IMR-90 (cell line): ENCODE results near the gene TENM3. TPM values are rescaled to one million over a fixed set of nuclear protein-coding genes. Genes with fewer than 3 reads are reported as not detected.

Source experiments
- ATAC-seq: fragments of 200-7000 bp; cut with Tn5 transposase; 2 replicates; pipeline ENCODE4 v1.9.1; 2020; ENCODE audit warnings: low read depth, mild to moderate bottlenecking, moderate library complexity
- BruUV-seq: library from RNA; stranded (reverse); fragments of 400-500 nt; replicated peaks from 2 replicates; lab custom pipeline; 2021; lab: Mats Ljungman, UMichigan
- CTCF ChIA-PET: fragments of 300-600 bp; formaldehyde crosslinking; extraction: SDS; loops from one replicate; lab custom pipeline; 2021; ENCODE audit warnings: antibody characterized with exemption; lab: Yijun Ruan, JAX
- POLR2A ChIA-PET: fragments of 300-600 bp; sonication (Branson Sonifier 250); formaldehyde crosslinking; loops from one replicate; lab custom pipeline; 2022; ENCODE audit warnings: antibody characterized with exemption; ENCODE audit not compliant: unreplicated experiment; lab: Charles Lee
- DNase-seq: peaks from one replicate; pipeline ENCODE4 v3.0.0; 2013
- H2AFZ ChIP-seq: replicated peaks from 2 replicates; pipeline ENCODE3; 2013; ENCODE audit warnings: low read length, mild to moderate bottlenecking; ENCODE audit not compliant: poor library complexity
- H2AK5ac ChIP-seq: 2 replicates; pipeline ENCODE4 v1.6.1; 2013; ENCODE audit warnings: low read depth, low read length, inconsistent platforms
- H2AK9ac ChIP-seq: replicated peaks from 2 replicates; pipeline ENCODE3; 2013; ENCODE audit warnings: mild to moderate bottlenecking, low read depth, low read length, moderate library complexity; ENCODE audit not compliant: poor library complexity
- H2BK120ac ChIP-seq: 2 replicates; pipeline ENCODE4 v1.6.1; 2013; ENCODE audit warnings: low read depth, low read length, inconsistent platforms
- H2BK15ac ChIP-seq: 3 replicates; pipeline ENCODE4 v1.6.1; 2013; ENCODE audit warnings: low read depth, low read length, inconsistent platforms
- H2BK20ac ChIP-seq: 2 replicates; pipeline ENCODE4 v1.6.1; 2013; ENCODE audit warnings: low read depth, mild to moderate bottlenecking, inconsistent platforms, low read length, moderate library complexity
- H2BK5ac ChIP-seq: 2 replicates; pipeline ENCODE4 v1.6.1; 2013; ENCODE audit warnings: mild to moderate bottlenecking, low read depth, low read length, inconsistent platforms; ENCODE audit not compliant: poor library complexity, severe bottlenecking
- H3K14ac ChIP-seq: replicated peaks from 2 replicates; pipeline ENCODE4 v1.6.1; 2013; ENCODE audit warnings: low read depth, low read length, inconsistent platforms
- H3K18ac ChIP-seq: 2 replicates; pipeline ENCODE4 v1.6.1; 2013; ENCODE audit warnings: low read depth, low read length, control low read depth
- H3K23ac ChIP-seq: 2 replicates; pipeline ENCODE4 v1.6.1; 2013; ENCODE audit warnings: low read depth, low read length, inconsistent platforms
- H3K27ac ChIP-seq: 2 replicates; pipeline ENCODE4 v1.5.1; 2013; ENCODE audit warnings: mild to moderate bottlenecking, control low read depth, low read length; ENCODE audit not compliant: insufficient read depth
- H3K27me3 ChIP-seq: 2 replicates; pipeline ENCODE4 v1.6.1; 2013; ENCODE audit warnings: low read length; ENCODE audit not compliant: control insufficient read depth, insufficient read depth
- H3K36me3 ChIP-seq: 2 replicates; pipeline ENCODE4 v1.6.1; 2013; ENCODE audit warnings: low read length, mixed read lengths; ENCODE audit not compliant: control insufficient read depth, insufficient read depth
- H3K4ac ChIP-seq: 2 replicates; pipeline ENCODE4 v1.6.1; 2013; ENCODE audit warnings: low read depth, low read length, inconsistent platforms
- H3K4me1 ChIP-seq: 2 replicates; pipeline ENCODE4 v1.6.1; 2013; ENCODE audit warnings: low read length, mixed read lengths; ENCODE audit not compliant: control insufficient read depth, insufficient read depth
- H3K4me2 ChIP-seq: 2 replicates; pipeline ENCODE4 v1.6.1; 2013; ENCODE audit warnings: low read depth, mild to moderate bottlenecking, control low read depth, low read length, moderate library complexity
- H3K4me3 ChIP-seq: 2 replicates; pipeline ENCODE4 v1.5.1; 2013; ENCODE audit warnings: low read depth, mild to moderate bottlenecking, control low read depth, low read length, moderate library complexity; ENCODE audit not compliant: insufficient read depth
- H3K56ac ChIP-seq: 2 replicates; pipeline ENCODE4 v1.6.1; 2013; ENCODE audit warnings: low read length, inconsistent platforms; ENCODE audit not compliant: insufficient read depth; ENCODE audit errors: extremely low read depth
- H3K79me1 ChIP-seq, 2 experiments: 2 replicates each; pipeline ENCODE4 v1.6.1; 2013; ENCODE audit warnings: low read length in 2 of 2, inconsistent platforms in 1 of 2, low read depth in 1 of 2
- H3K9ac ChIP-seq: 2 replicates; pipeline ENCODE4 v1.6.1; 2013; ENCODE audit warnings: low read depth, low read length, control low read depth
- H3K9me1 ChIP-seq: 2 replicates; pipeline ENCODE4 v1.6.1; 2013; ENCODE audit warnings: low read length, inconsistent platforms; ENCODE audit not compliant: insufficient read depth
- H3K9me3 ChIP-seq: 2 replicates; pipeline ENCODE4 v1.6.1; 2013; ENCODE audit warnings: low read length; ENCODE audit not compliant: control insufficient read depth, insufficient read depth
- H4K20me1 ChIP-seq: 2 replicates; pipeline ENCODE4 v1.6.1; 2013; ENCODE audit warnings: low read length, inconsistent platforms; ENCODE audit not compliant: insufficient read depth
- H4K5ac ChIP-seq: 2 replicates; pipeline ENCODE4 v1.6.1; 2013; ENCODE audit warnings: mild to moderate bottlenecking, low read depth, low read length, control low read depth
- H4K8ac ChIP-seq, 2 experiments: 2 replicates each; pipeline ENCODE4 v1.6.1; 2013; ENCODE audit warnings: low read depth in 2 of 2, low read length in 2 of 2, control low read depth in 1 of 2, inconsistent platforms in 1 of 2
- H4K91ac ChIP-seq: 2 replicates; pipeline ENCODE4 v1.6.1; 2013; ENCODE audit warnings: low read depth, low read length, inconsistent platforms; ENCODE audit not compliant: insufficient read depth
- BHLHE40 ChIP-seq: fragments of 150-350 bp; IDR thresholded peaks from 2 replicates; pipeline ENCODE4 v1.6.1; 2016; ENCODE audit warnings: mild to moderate bottlenecking, low read depth, low read length
- CEBPB ChIP-seq: IDR thresholded peaks from 2 replicates; pipeline ENCODE4 v1.6.1; 2012; ENCODE audit warnings: low read depth, low read length, improper control_type of control experiment
- CHD1 ChIP-seq: IDR thresholded peaks from 2 replicates; pipeline ENCODE4 v1.6.1; 2012; ENCODE audit warnings: low read depth, low read length, improper control_type of control experiment
- CTCF ChIP-seq: conservative IDR thresholded peaks from 2 replicates; pipeline ENCODE4 v1.5.1; 2012; ENCODE audit warnings: mild to moderate bottlenecking, low read depth, low read length, improper control_type of control experiment
- ELK1 ChIP-seq: fragments of 150-350 bp; IDR thresholded peaks from 2 replicates; pipeline ENCODE4 v1.6.1; 2016; ENCODE audit warnings: low read depth, mild to moderate bottlenecking, low read length, moderate library complexity, borderline replicate concordance
- FOS ChIP-seq: fragments of 150-350 bp; IDR thresholded peaks from 2 replicates; pipeline ENCODE4 v1.6.1; 2016; ENCODE audit warnings: low read depth, low read length
- MAZ ChIP-seq: IDR thresholded peaks from 2 replicates; pipeline ENCODE4 v1.6.1; 2012; ENCODE audit warnings: low read depth, mild to moderate bottlenecking, low read length, improper control_type of control experiment, moderate library complexity, borderline replicate concordance
- NFE2L2 ChIP-seq: fragments of 150-350 bp; IDR thresholded peaks from 2 replicates; pipeline ENCODE4 v1.6.1; 2016; ENCODE audit warnings: low read depth, mild to moderate bottlenecking, low read length
- POLR2A ChIP-seq: IDR thresholded peaks from 2 replicates; pipeline ENCODE4 v1.6.1; 2012; ENCODE audit warnings: mild to moderate bottlenecking, low read depth, low read length
- RAD21 ChIP-seq: IDR thresholded peaks from 2 replicates; pipeline ENCODE4 v1.6.1; 2012; ENCODE audit warnings: low read length, improper control_type of control experiment
- RCOR1 ChIP-seq: IDR thresholded peaks from 2 replicates; pipeline ENCODE4 v1.6.1; 2012; ENCODE audit warnings: mild to moderate bottlenecking, low read length, improper control_type of control experiment; ENCODE audit not compliant: insufficient replicate concordance
- RFX5 ChIP-seq: IDR thresholded peaks from 2 replicates; pipeline ENCODE4 v1.8.0; 2012; ENCODE audit warnings: low read depth, mild to moderate bottlenecking, low read length, moderate library complexity
- SMC3 ChIP-seq: fragments of 150-350 bp; IDR thresholded peaks from 2 replicates; pipeline ENCODE4 v1.6.1; 2016; ENCODE audit warnings: low read depth, mild to moderate bottlenecking, antibody characterized with exemption, low read length, moderate library complexity
- USF2 ChIP-seq: fragments of 150-350 bp; IDR thresholded peaks from 2 replicates; pipeline ENCODE4 v1.6.1; 2017; ENCODE audit warnings: mild to moderate bottlenecking, antibody characterized with exemption, low read length, low read depth
- WGBS, 2 experiments: methylation state at CpG; one replicate each; pipeline versions ENCODE4 v1.1.5 to v1.1.7; 2013; ENCODE audit warnings: missing lambda C conversion rate in 2 of 2; ENCODE audit not compliant: insufficient read length in 1 of 2; ENCODE audit errors: extremely low coverage in 2 of 2; 5-methylcytosine and 5-hydroxymethylcytosine counted together
- dilution Hi-C: fragments of 300-500 bp; cut with HindIII; formaldehyde crosslinking; loops from one replicate; pipeline ENCODE4 v1.14.3; 2018; ENCODE audit warnings: low sequenced_read_pairs; ENCODE audit not compliant: unreplicated experiment
- in situ Hi-C: fragments of 300-500 bp; cut with MboI; formaldehyde crosslinking; loops from 3 replicates; pipeline ENCODE4 v1.14.3; 2019; ENCODE audit warnings: low sequenced_read_pairs, inconsistent platforms, mixed read lengths
- intact Hi-C: fragments of 100-400 bp; cut with micrococcal nuclease; formaldehyde crosslinking; loops from 2 replicates; pipeline ENCODE4 v1.10.0; 2022
- polyA plus RNA-seq, 3 experiments: library from polyadenylated mRNA; depleted of rRNA; stranded (reverse); fragments of >200 nt; gene quantifications; 2 replicates each; pipeline ENCODE4 v1.2.3, GENCODE V29; 2012; ENCODE audit warnings: low replicate concordance in 1 of 3
- total RNA-seq: library from RNA; depleted of rRNA; stranded (reverse); fragments of >200 nt; gene quantifications from 2 replicates; pipeline ENCODE4 v1.2.3, GENCODE V29; 2012

Gene TENM3
- total and polyA plus RNA-seq, 2 of the 4 experiments (the other 2 are of a cell fraction): 29.9 to 173 TPM

GRCh38 chr4:182507805-182508204, 264.6 kb downstream of the TENM3 start:
- no peak overlapping the region for H2BK120ac ChIP-seq
- H3K14ac ChIP-seq: no peak overlapping the region
- CTCF ChIA-PET: no interaction called here
- dilution Hi-C loops (no loop called here), intact Hi-C loops (no loop called here), in situ Hi-C loops (no loop called here)
- H3K9ac ChIP-seq: no peak overlapping the region
- H2BK20ac ChIP-seq: no peak overlapping the region
- BruUV-seq: no TSS peak
- H3K23ac ChIP-seq: no peak overlapping the region
- H3K27me3 ChIP-seq: no peaks in the 10 kb centered on the region
- WGBS, 2 experiments: no CpG with 5 or more reads among the region's 3 CpGs
- H4K20me1 ChIP-seq: no peaks in the 10 kb centered on the region
- DNase-seq: peak; percentile 35
- no peak for TF ChIP-seq FOS
- no peak for TF ChIP-seq CTCF
- no peak for TF ChIP-seq CHD1
- TF ChIP-seq CEBPB: no peak
- no peak for TF ChIP-seq RAD21
- no peak for TF ChIP-seq POLR2A
- TF ChIP-seq SMC3: no peak
- TF ChIP-seq RCOR1: no peak
- TF ChIP-seq NFE2L2: no peak
- no peak for TF ChIP-seq ELK1
- no peak for TF ChIP-seq USF2
- TF ChIP-seq BHLHE40: no peak
- no peak for TF ChIP-seq MAZ
- no peak for TF ChIP-seq RFX5
- H2AK5ac ChIP-seq: no peak overlapping the region
- H4K8ac ChIP-seq: no peak overlapping the region
- H3K56ac ChIP-seq: no peak overlapping the region
- H4K5ac ChIP-seq: no peak overlapping the region
- H3K27ac ChIP-seq: no peak overlapping the region
- no peak overlapping the region for H4K91ac ChIP-seq
- no peak overlapping the region for H2BK5ac ChIP-seq
- H3K36me3 ChIP-seq: no peaks in the 10 kb centered on the region
- ATAC-seq: peak; percentile 44; the same call in 1 of the 2 replicates
- no peak overlapping the region for H2BK15ac ChIP-seq
- POLR2A ChIA-PET: no interaction called here
- H3K9me1 ChIP-seq: peaks cover 3% of the 10 kb centered on the region; the same call in 1 of the 2 replicates
- no peak overlapping the region for H2AFZ ChIP-seq
- no peak overlapping the region for H3K18ac ChIP-seq
- H3K4ac ChIP-seq: no peak overlapping the region
- no peak overlapping the region for H3K4me2 ChIP-seq
- H3K9me3 ChIP-seq: no peaks in the 10 kb centered on the region
- H3K79me1 ChIP-seq: peaks cover 4 to 11% of the 10 kb centered on the region in 2 experiments; a peak in 3 of 4 replicates
- H2AK9ac ChIP-seq: no peak overlapping the region
- H3K4me1 ChIP-seq: no peaks in the 10 kb centered on the region
- H3K4me3 ChIP-seq: no peak overlapping the region
